H1 (cell line): ENCODE results near the gene TMEM156. TPM values are rescaled to one million over a fixed set of nuclear protein-coding genes. Genes with fewer than 3 reads are reported as not detected.

Source experiments
- CTCF ChIA-PET: fragments of 300-600 bp; sonication (Branson Sonifier 250); formaldehyde crosslinking; loops from one replicate; lab custom pipeline; 2021; ENCODE audit not compliant: partially characterized antibody; lab: Charles Lee
- POLR2A ChIA-PET: fragments of 300-600 bp; sonication (Branson Sonifier 250); formaldehyde crosslinking; loops from one replicate; lab custom pipeline; 2021; ENCODE audit warnings: inconsistent platforms; ENCODE audit not compliant: partially characterized antibody; lab: Charles Lee
- DNase-seq, 2 experiments: peaks; one replicate each; pipeline versions ENCODE4 v3.0.0 to v3.0.0-alpha.2; 2010 to 2022; ENCODE audit warnings: low spot score in 2 of 2, low read depth in 1 of 2, mixed read lengths in 1 of 2
- FAIRE-seq: peaks from 2 replicates; lab custom pipeline; 2011; peaks lifted over from hg19 to GRCh38; lab: Jason Lieb, UNC
- H2AFZ ChIP-seq: 2 replicates; pipeline ENCODE4 v1.8.1; 2012; ENCODE audit warnings: low read length, inconsistent platforms
- H2AK5ac ChIP-seq: 2 replicates; pipeline ENCODE4 v1.6.1; 2013; ENCODE audit warnings: low read depth, low read length
- H2BK120ac ChIP-seq: replicated peaks from 2 replicates; pipeline ENCODE3; 2013; ENCODE audit warnings: low read depth, low read length, inconsistent platforms
- H2BK12ac ChIP-seq: 2 replicates; pipeline ENCODE4 v1.6.1; 2013; ENCODE audit warnings: low read depth, low read length
- H2BK15ac ChIP-seq: 2 replicates; pipeline ENCODE4 v1.6.1; 2013; ENCODE audit warnings: low read length
- H2BK20ac ChIP-seq: 2 replicates; pipeline ENCODE4 v1.6.1; 2013; ENCODE audit warnings: low read length
- H2BK5ac ChIP-seq: 2 replicates; pipeline ENCODE4 v1.6.1; 2013; ENCODE audit warnings: low read depth, low read length
- H3K14ac ChIP-seq: 2 replicates; pipeline ENCODE4 v1.6.1; 2013; ENCODE audit warnings: inconsistent platforms; ENCODE audit not compliant: insufficient read length
- H3K18ac ChIP-seq: 2 replicates; pipeline ENCODE4 v1.6.1; 2013; ENCODE audit warnings: low read length; ENCODE audit errors: extremely low read depth
- H3K23ac ChIP-seq: 2 replicates; pipeline ENCODE4 v1.6.1; 2013; ENCODE audit warnings: inconsistent platforms; ENCODE audit not compliant: insufficient read length
- H3K23me2 ChIP-seq: 2 replicates; pipeline ENCODE4 v1.6.1; 2013; ENCODE audit warnings: low read depth, low read length
- H3K27ac ChIP-seq: 2 replicates; pipeline ENCODE4 v1.6.1; 2011; ENCODE audit warnings: low read depth, low read length, inconsistent platforms
- H3K27me3 ChIP-seq, 4 experiments: replicated peaks in 1 of 4; 1 replicate in 1 of 4; 2 replicates in 3 of 4; pipeline versions ENCODE4 v1.6.1 to v1.8.1; 2011 to 2013; ENCODE audit warnings: low read length in 3 of 4, mild to moderate bottlenecking in 3 of 4, inconsistent platforms in 2 of 4, mixed read lengths in 2 of 4, moderate library complexity in 1 of 4; ENCODE audit not compliant: control insufficient read depth in 3 of 4, insufficient read depth in 3 of 4; ENCODE audit errors: extremely low read depth in 1 of 4
- H3K36me3 ChIP-seq, 4 experiments: 2 replicates each; pipeline versions ENCODE4 v1.6.1 to v1.8.1; 2011 to 2013; ENCODE audit warnings: mild to moderate bottlenecking in 4 of 4, low read length in 3 of 4, moderate library complexity in 2 of 4, control low read depth in 1 of 4, inconsistent platforms in 1 of 4; ENCODE audit not compliant: insufficient read depth in 4 of 4, control insufficient read depth in 2 of 4
- H3K4ac ChIP-seq: replicated peaks from 2 replicates; pipeline ENCODE3; 2013; ENCODE audit warnings: low read length, low read depth, mixed read lengths, inconsistent platforms; ENCODE audit not compliant: insufficient read length
- H3K4me1 ChIP-seq, 4 experiments: replicated peaks in 1 of 4; 1 replicate in 1 of 4; 2 replicates in 3 of 4; pipeline versions ENCODE4 v1.6.1 to v1.8.1; 2011 to 2013; ENCODE audit warnings: low read length in 3 of 4, inconsistent platforms in 2 of 4, mixed read lengths in 1 of 4; ENCODE audit not compliant: insufficient read depth in 4 of 4, control insufficient read depth in 3 of 4
- H3K4me2 ChIP-seq, 2 experiments: 2 replicates each; pipeline versions ENCODE4 v1.6.1 to v1.8.1; 2011 to 2013; ENCODE audit warnings: low read depth in 2 of 2, low read length in 2 of 2, control low read depth in 1 of 2, inconsistent platforms in 1 of 2, mild to moderate bottlenecking in 1 of 2; ENCODE audit not compliant: insufficient read depth in 1 of 2
- H3K4me3 ChIP-seq, 4 experiments: fragments of 200-600, 300-600 bp in 1 of 4; sonication (generic), shearing (Covaris generic), sonication (Bioruptor Twin) in 1 of 4; 2 replicates each; pipeline versions ENCODE4 v1.5.1 to v1.8.1; 2011 to 2016; ENCODE audit warnings: low read length in 4 of 4, low read depth in 3 of 4, control low read depth in 2 of 4, inconsistent platforms in 2 of 4, mild to moderate bottlenecking in 2 of 4, mixed read lengths in 1 of 4, moderate library complexity in 1 of 4; ENCODE audit not compliant: insufficient read depth in 2 of 4; ENCODE audit errors: extremely low read depth in 1 of 4
- H3K56ac ChIP-seq: replicated peaks from 2 replicates; pipeline ENCODE3; 2013; ENCODE audit warnings: low read depth, mild to moderate bottlenecking, mixed read lengths, low read length, inconsistent platforms; ENCODE audit not compliant: insufficient read length
- H3K79me1 ChIP-seq: 2 replicates; pipeline ENCODE4 v1.6.1; 2013; ENCODE audit warnings: low read depth, low read length, control low read depth
- H3K79me2 ChIP-seq, 2 experiments: 2 replicates each; pipeline versions ENCODE4 v1.6.1 to v1.8.1; 2012 to 2013; ENCODE audit warnings: low read length in 2 of 2, mild to moderate bottlenecking in 2 of 2, inconsistent platforms in 1 of 2; ENCODE audit not compliant: insufficient read depth in 2 of 2, control insufficient read depth in 1 of 2
- H3K9ac ChIP-seq, 4 experiments: replicated peaks in 1 of 4; 1 replicate in 1 of 4; 2 replicates in 3 of 4; pipeline versions ENCODE4 v1.6.1 to v1.8.1; 2011 to 2013; ENCODE audit warnings: low read depth in 3 of 4, low read length in 3 of 4, control low read depth in 2 of 4, mild to moderate bottlenecking in 2 of 4, moderate library complexity in 2 of 4, inconsistent platforms in 1 of 4; ENCODE audit errors: extremely low read depth in 1 of 4
- H3K9me3 ChIP-seq, 2 experiments: 2 replicates each; pipeline versions ENCODE4 v1.6.1 to v1.8.1; 2012 to 2013; ENCODE audit warnings: mild to moderate bottlenecking in 2 of 2, moderate library complexity in 2 of 2, control low read depth in 1 of 2, inconsistent platforms in 1 of 2, low read depth in 1 of 2, low read length in 1 of 2, mixed read lengths in 1 of 2; ENCODE audit not compliant: insufficient read depth in 2 of 2
- H4K20me1 ChIP-seq, 2 experiments: replicated peaks in 1 of 2; 2 replicates each; pipeline versions ENCODE3 to v1.8.1; 2011 to 2013; ENCODE audit warnings: inconsistent platforms in 2 of 2, low read length in 2 of 2, mild to moderate bottlenecking in 1 of 2; ENCODE audit not compliant: insufficient read depth in 2 of 2, control insufficient read depth in 1 of 2
- H4K5ac ChIP-seq: 2 replicates; pipeline ENCODE4 v1.6.1; 2013; ENCODE audit warnings: low read length, low read depth, mixed read lengths, inconsistent platforms; ENCODE audit not compliant: insufficient read length
- H4K8ac ChIP-seq: 2 replicates; pipeline ENCODE4 v1.8.0; 2013; ENCODE audit warnings: mild to moderate bottlenecking, moderate library complexity, low read length, inconsistent platforms; ENCODE audit not compliant: insufficient read depth; ENCODE audit errors: extremely low read depth
- H4K91ac ChIP-seq: replicated peaks from 2 replicates; pipeline ENCODE3; 2013; ENCODE audit warnings: low read length, mixed read lengths, inconsistent platforms; ENCODE audit not compliant: insufficient read length
- ATF3 ChIP-seq: IDR thresholded peaks from 2 replicates; pipeline ENCODE4 v1.6.1; 2011; ENCODE audit warnings: low read depth, mild to moderate bottlenecking, low read length; ENCODE audit not compliant: insufficient read depth
- BCL11A ChIP-seq, 2 experiments: IDR thresholded peaks; one replicate each; pipeline ENCODE4 v1.6.1; 2011; ENCODE audit warnings: low read depth in 2 of 2, low read length in 2 of 2, mild to moderate bottlenecking in 2 of 2
- CBX5 ChIP-seq: fragments of 300-800, 300-1000 bp; sonication (generic); IDR thresholded peaks from 2 replicates; pipeline ENCODE4 v1.7.1; 2016; ENCODE audit warnings: antibody characterized with exemption, low read length, low read depth
- CREB1 ChIP-seq: IDR thresholded peaks from 2 replicates; pipeline ENCODE4 v1.6.1; 2012; ENCODE audit warnings: inconsistent platforms
- EZH2 ChIP-seq: fragments of 200-600 bp; sonication (generic); IDR thresholded peaks from 2 replicates; pipeline ENCODE4 v1.7.1; 2012; ENCODE audit warnings: low read depth, mild to moderate bottlenecking, moderate library complexity, low read length, inconsistent platforms; ENCODE audit not compliant: severe bottlenecking
- GTF2F1 ChIP-seq: IDR thresholded peaks from 2 replicates; pipeline ENCODE4 v1.6.1; 2012; ENCODE audit warnings: low read depth, low read length, improper control_type of control experiment, borderline replicate concordance
- JUND ChIP-seq: IDR thresholded peaks from 2 replicates; pipeline ENCODE4 v1.6.1; 2011; ENCODE audit warnings: mild to moderate bottlenecking, improper control_type of control experiment, low read length
- KDM1A ChIP-seq: fragments of 200-600, 300-600 bp; sonication (generic); IDR thresholded peaks from 2 replicates; pipeline ENCODE4 v1.7.1; 2016; ENCODE audit warnings: mild to moderate bottlenecking, low read length, borderline replicate concordance
- KDM5A ChIP-seq: fragments of 200-600 bp; IDR thresholded peaks from 2 replicates; pipeline ENCODE4 v1.7.1; 2012; ENCODE audit warnings: mild to moderate bottlenecking, low read length, inconsistent platforms, mixed read lengths
- MAX ChIP-seq: IDR thresholded peaks from 2 replicates; pipeline ENCODE4 v1.6.1; 2012; ENCODE audit warnings: inconsistent platforms
- SIN3A ChIP-seq, 2 experiments: IDR thresholded peaks in 1 of 2; conservative IDR thresholded peaks in 1 of 2; 2 replicates each; pipeline ENCODE4 v1.6.1; 2011 to 2012; ENCODE audit warnings: low read length in 2 of 2, improper control_type of control experiment in 1 of 2, low read depth in 1 of 2, mild to moderate bottlenecking in 1 of 2
- SP1 ChIP-seq: IDR thresholded peaks from 2 replicates; pipeline ENCODE4 v1.6.1; 2011; ENCODE audit warnings: low read depth, low read length
- SP2 ChIP-seq: IDR thresholded peaks from 2 replicates; pipeline ENCODE4 v1.6.1; 2012; ENCODE audit warnings: mild to moderate bottlenecking, low read length, inconsistent platforms
- ZNF274 ChIP-seq: IDR thresholded peaks from 2 replicates; pipeline ENCODE4 v1.7.0; 2012; ENCODE audit warnings: low read length, borderline replicate concordance; ENCODE audit errors: extremely low read depth
- WGBS, 2 experiments: shearing (Covaris generic) in 1 of 2; methylation state at CpG; one replicate each; pipeline versions ENCODE4 v1.1.6 to v1.1.7; 2013 to 2015; ENCODE audit warnings: low lambda C conversion rate in 2 of 2, mixed read lengths in 2 of 2, inconsistent platforms in 1 of 2, low coverage in 1 of 2, missing lambda C conversion rate in 1 of 2; ENCODE audit not compliant: insufficient replicate concordance in 2 of 2, insufficient coverage in 1 of 2, insufficient read length in 1 of 2; ENCODE audit errors: extremely low coverage in 1 of 2, missing lambda C conversion rate in 1 of 2; 5-methylcytosine and 5-hydroxymethylcytosine counted together
- polyA plus RNA-seq, 7 experiments: library from polyadenylated mRNA; depleted of rRNA in 3 of 7; stranded (reverse) in 5 of 7; unstranded in 2 of 7; fragments of >200 nt in 5 of 7; fragments of 200-250 nt in 2 of 7; gene quantifications; 1 replicate in 5 of 7; 2 replicates in 1 of 7; 4 replicates in 1 of 7; pipeline versions ENCODE4 v1.2.1 to v1.2.3, GENCODE V29; 2011 to 2013; ENCODE audit warnings: missing spikeins in 2 of 7, mixed read lengths in 2 of 7
- total RNA-seq: library from RNA; stranded (reverse); fragmentation: NEBNext Ultra II Directional; extraction: Animal tissue kit (Norgen Biotek cat#: 25700); gene quantifications from 2 replicates; pipeline ENCODE4 v1.2.1, GENCODE V29; 2021

TMEM156 gene
- total and polyA plus RNA-seq, 2 of the 8 experiments (the other 6 are each of a cell fraction or from before 2014, with no cell fraction given): not detected

- H3K4ac ChIP-seq: no peak overlapping the region
- no peak overlapping the region for H3K18ac ChIP-seq
- H3K4me1 ChIP-seq: no peaks in the 10 kb centered on the region
- H3K23ac ChIP-seq: no peak overlapping the region
- no peak overlapping the region for H2BK5ac ChIP-seq
- no peak overlapping the region for H2BK15ac ChIP-seq
- ChIA-PET POLR2A (no interaction called here), CTCF (interaction anchor here (1.3 kb wide), 1 partner anchor 9 kb away, joined by 4 read pairs; no protein-coding TSS in a partner anchor)
- H4K5ac ChIP-seq: no peak overlapping the region
- H2BK20ac ChIP-seq: no peak overlapping the region
- no peak overlapping the region for H2AFZ ChIP-seq
- FAIRE-seq: no peak
- no peaks in the 10 kb centered on the region for H3K9me3 ChIP-seq
- H3K79me2 ChIP-seq: no peaks in the 10 kb centered on the region
- no peaks in the 10 kb centered on the region for H3K23me2 ChIP-seq
- no peak overlapping the region for H3K56ac ChIP-seq
- no peak overlapping the region for H2BK120ac ChIP-seq
- WGBS, 2 experiments: 83% methylated on average over 1 of the region's 1 CpG; no CpG with 5 or more reads in 1 of the 2 experiments
- no peak overlapping the region for H2BK12ac ChIP-seq
- no peak overlapping the region for H3K9ac ChIP-seq
- H3K4me2 ChIP-seq: no peak overlapping the region
- no peak for DNase-seq
- H4K20me1 ChIP-seq: no peaks in the 10 kb centered on the region
- no peak overlapping the region for H4K91ac ChIP-seq
- no peak overlapping the region for H2AK5ac ChIP-seq
- H3K79me1 ChIP-seq: no peaks in the 10 kb centered on the region
- no peaks in the 10 kb centered on the region for H3K27me3 ChIP-seq
- H3K14ac ChIP-seq: no peak overlapping the region
- H3K4me3 ChIP-seq: no peak overlapping the region
- no peak overlapping the region for H4K8ac ChIP-seq
- no peak overlapping the region for H3K27ac ChIP-seq
- no peaks in the 10 kb centered on the region for H3K36me3 ChIP-seq
- no peak for TF ChIP-seq SP1
- no peak for TF ChIP-seq MAX
- TF ChIP-seq BCL11A (IDR thresholded peaks at IDR 0.05; ENCODE audit: low read depth in 2 of 2, low read length in 2 of 2): no peak
- no peak for TF ChIP-seq KDM1A
- no peak for TF ChIP-seq GTF2F1
- TF ChIP-seq SP2: no peak
- TF ChIP-seq CBX5: no peak
- TF ChIP-seq JUND: no peak
- no peak for TF ChIP-seq CREB1
- no peak for TF ChIP-seq EZH2
- no peak for TF ChIP-seq ATF3
- no peak for TF ChIP-seq ZNF274
- no peak for TF ChIP-seq SIN3A (conservative IDR thresholded peaks at IDR 0.05 in 1 of 2, IDR thresholded peaks at IDR 0.05 in 1 of 2; ENCODE audit: low read depth in 1 of 2, low read length in 2 of 2)
- TF ChIP-seq KDM5A: no peak
These were observed 80.2 kb downstream of the TMEM156 start for GRCh38 chr4:38952017-38952416.
